ENCODE results near the gene KHK.

The KHK gene

GRCh38 chr2:27086724-27087593 is at the start of gene KHK:
TSS of gene KHK (plus strand) at chr2:27086772. CDS start at chr2:27087260, 488 bp downstream.
- in situ Hi-C loops (cut with MboI; ENCODE audit: low sequenced_read_pairs): no loop called here

- in situ Hi-C loops (cut with MboI; ENCODE audit: low sequenced_read_pairs): no loop called here
These were observed 48.6 kb upstream of the KHK start for GRCh38 chr2:27038012-27038411.

GRCh38 chr2:27038631-27039339 is 47.8 kb upstream of the KHK start:
- in situ Hi-C loops (cut with MboI; ENCODE audit: low sequenced_read_pairs): no loop called here

GRCh38 chr2:27039426-27039825 is 47.1 kb upstream of the KHK start:
- in situ Hi-C loops (cut with MboI; ENCODE audit: low sequenced_read_pairs): no loop called here

GRCh38 chr2:27039871-27040270 is 46.7 kb upstream of the KHK start:
- in situ Hi-C loops (cut with MboI; ENCODE audit: low sequenced_read_pairs): no loop called here

- in situ Hi-C loops (cut with MboI; ENCODE audit: low sequenced_read_pairs): no loop called here
These were observed 46.3 kb upstream of the KHK start for GRCh38 chr2:27040282-27040681.

- in situ Hi-C loops (cut with MboI; ENCODE audit: low sequenced_read_pairs): no loop called here
These were observed 44.8 kb upstream of the KHK start for GRCh38 chr2:27041752-27042151.

GRCh38 chr2:27042159-27042661 is 44.4 kb upstream of the KHK start:
- in situ Hi-C loops (cut with MboI; ENCODE audit: low sequenced_read_pairs): no loop called here

GRCh38 chr2:27042985-27043634 is 43.5 kb upstream of the KHK start:
- in situ Hi-C loops (cut with MboI; ENCODE audit: low sequenced_read_pairs): no loop called here

GRCh38 chr2:27049422-27050280 is 36.9 kb upstream of the KHK start:
- in situ Hi-C loops (cut with MboI; ENCODE audit: low sequenced_read_pairs): no loop called here

GRCh38 chr2:27050281-27050995 is 36.1 kb upstream of the KHK start:
- in situ Hi-C loops (cut with MboI; ENCODE audit: low sequenced_read_pairs): no loop called here

- in situ Hi-C loops (cut with MboI; ENCODE audit: low sequenced_read_pairs): no loop called here
These were observed 35.3 kb upstream of the KHK start, which contains the start of gene AGBL5 for GRCh38 chr2:27050996-27051901. TSS of gene AGBL5 (plus strand) at chr2:27051668. CDS start at chr2:27052959, 1,291 bp downstream.

GRCh38 chr2:27051902-27052645 is 34.5 kb upstream of the KHK start:
- in situ Hi-C loops (cut with MboI; ENCODE audit: low sequenced_read_pairs): no loop called here

GRCh38 chr2:27053321-27053720 is 33.3 kb upstream of the KHK start:
- in situ Hi-C loops (cut with MboI; ENCODE audit: low sequenced_read_pairs): no loop called here

GRCh38 chr2:27053776-27054175 is 32.8 kb upstream of the KHK start:
- in situ Hi-C loops (cut with MboI; ENCODE audit: low sequenced_read_pairs): no loop called here

- in situ Hi-C loops (cut with MboI; ENCODE audit: low sequenced_read_pairs): no loop called here
These were observed 31.9 kb upstream of the KHK start for GRCh38 chr2:27054721-27055120.

GRCh38 chr2:27057184-27057583 is 29.4 kb upstream of the KHK start:
- in situ Hi-C loops (cut with MboI; ENCODE audit: low sequenced_read_pairs): no loop called here

GRCh38 chr2:27058210-27058609 is 28.4 kb upstream of the KHK start:
- in situ Hi-C loops (cut with MboI; ENCODE audit: low sequenced_read_pairs): no loop called here

Measured in HL-60/S4 treated with retinoic acid at 250 ng/mL for 4 days and 3 days (cell line).